Measurements from ENCODE around the gene SPATS2L. TPM values are rescaled to one million over a fixed set of nuclear protein-coding genes. Genes with fewer than 3 reads are reported as not detected.
A peak's percentile ranks its signal among the peaks of the same experiment; 100 is the strongest.

Gene SPATS2L
- total and polyA plus RNA-seq, 2 of the 13 experiments (the other 11 are each of a cell fraction or from before 2014, with no cell fraction given), result 154 to 212 TPM

GRCh38 chr2:200302940-200303727 is 3.4 kb upstream of the SPATS2L start (continued):
- TF ChIP-seq KLF11 (CRISPR knock-in tag; IDR thresholded peaks at IDR 0.05), result no peak
- TF ChIP-seq SALL2 (CRISPR knock-in tag; IDR thresholded peaks at IDR 0.05), result no peak
- TF ChIP-seq MXD4 (CRISPR knock-in tag; IDR thresholded peaks at IDR 0.05), result peak; percentile 77; the same call in 1 of the 2 replicates
- no peak for TF ChIP-seq REL (CRISPR knock-in tag; conservative IDR thresholded peaks at IDR 0.05)
- no peak for TF ChIP-seq ZNF562 (CRISPR knock-in tag; IDR thresholded peaks at IDR 0.05; ENCODE audit: borderline replicate concordance)
- no peak for TF ChIP-seq ZNF510 (CRISPR knock-in tag; IDR thresholded peaks at IDR 0.05; ENCODE audit: low read depth)
- TF ChIP-seq CEBPG (CRISPR knock-in tag; IDR thresholded peaks at IDR 0.05), result peak; percentile 89
- TF ChIP-seq ZNF362 (CRISPR knock-in tag; IDR thresholded peaks at IDR 0.05; ENCODE audit: borderline replicate concordance), result peak; percentile 30; the same call in 1 of the 2 replicates
- TF ChIP-seq ZNF292 (CRISPR knock-in tag; IDR thresholded peaks at IDR 0.05; ENCODE audit: borderline replicate concordance, low read depth), result peak; percentile 91; the same call in 1 of the 2 replicates
- no peak for TF ChIP-seq ZSCAN31 (CRISPR knock-in tag; IDR thresholded peaks at IDR 0.05; ENCODE audit: low read depth)
- 0 out of 2 replicates have a peak, but pooled peaks have one; percentile 36 for TF ChIP-seq DPF2 (CRISPR knock-in tag; IDR thresholded peaks at IDR 0.05; ENCODE audit: borderline replicate concordance, low read depth)
- TF ChIP-seq ZNF251 (CRISPR knock-in tag; IDR thresholded peaks at IDR 0.05), result no peak
- peak; percentile 92 for TF ChIP-seq IKZF5 (CRISPR knock-in tag; IDR thresholded peaks at IDR 0.05)
- TF ChIP-seq TFDP1 (CRISPR knock-in tag; IDR thresholded peaks at IDR 0.05; ENCODE audit: borderline replicate concordance), result peak; percentile 12; the same call in 1 of the 2 replicates
- TF ChIP-seq ZNF367 (CRISPR knock-in tag; IDR thresholded peaks at IDR 0.05; ENCODE audit: borderline replicate concordance), result no peak
- no peak for TF ChIP-seq ZMAT3 (CRISPR knock-in tag; conservative IDR thresholded peaks at IDR 0.05)
- peak; percentile 79 to 94; a peak in 3 of 4 replicates for TF ChIP-seq EP300 (IDR thresholded peaks at IDR 0.05; ENCODE audit: low read depth in 2 of 2, low read length in 2 of 2)
- TF ChIP-seq EP300 (CRISPR knock-in tag; IDR thresholded peaks at IDR 0.05; ENCODE audit: borderline replicate concordance), result peak; percentile 90
- TF ChIP-seq ZNF614 (CRISPR knock-in tag; IDR thresholded peaks at IDR 0.05; ENCODE audit: borderline replicate concordance), result peak; percentile 78
- TF ChIP-seq SATB2 (CRISPR knock-in tag; IDR thresholded peaks at IDR 0.05), result no peak
- peak; percentile 93 for TF ChIP-seq FOXP4 (CRISPR knock-in tag; IDR thresholded peaks at IDR 0.05)
- no peak; the same call in 1 of the 2 replicates for TF ChIP-seq FOXJ3 (CRISPR knock-in tag; IDR thresholded peaks at IDR 0.05; ENCODE audit: borderline replicate concordance)
- no peak for TF ChIP-seq ZNF660 (CRISPR knock-in tag; IDR thresholded peaks at IDR 0.05; ENCODE audit: borderline replicate concordance, low read depth)
- TF ChIP-seq CENPT (CRISPR knock-in tag; IDR thresholded peaks at IDR 0.05; ENCODE audit: low read depth), result no peak
- TF ChIP-seq ZFP36 (IDR thresholded peaks at IDR 0.05; ENCODE audit: borderline replicate concordance, low read depth, low read length, partially characterized antibody), result no peak
